SK-N-MC (cell line): ENCODE measurements around the gene CYP46A1.

Source experiments
- EZH2 ChIP-seq: fragments of 200-600 bp; sonication (generic); IDR thresholded peaks from one replicate; pipeline ENCODE4 v1.6.1; 2017; ENCODE audit warnings: antibody characterized with exemption
- POLR2AphosphoS5 ChIP-seq: IDR thresholded peaks from 2 replicates; pipeline ENCODE4 v1.6.1; 2012; ENCODE audit warnings: mild to moderate bottlenecking, low read depth, low read length, borderline replicate concordance

GRCh38 chr14:99685596-99685995 is 1.5 kb downstream of the CYP46A1 start:
- no peak for TF ChIP-seq EZH2
- no peak for TF ChIP-seq POLR2AphosphoS5
